Myocyte (in vitro differentiated cells): Measurements from ENCODE around the gene MARCHF5. TPM values are rescaled to one million over a fixed set of nuclear protein-coding genes. Genes with fewer than 3 reads are reported as not detected.

Experiments
- DNase-seq: peaks from one replicate; pipeline ENCODE4 v3.0.0-alpha.2; 2012; ENCODE audit warnings: low read depth
- polyA plus RNA-seq: library from polyadenylated mRNA; unstranded; fragments of >200 nt; gene quantifications from one replicate; pipeline ENCODE4 v1.2.1, GENCODE V29; 2012; ENCODE audit warnings: missing spikeins
- total RNA-seq: library from RNA; depleted of rRNA; stranded (reverse); fragments of >200 nt; gene quantifications from 2 replicates; pipeline ENCODE4 v1.2.3, GENCODE V29; 2014

The MARCHF5 gene
- 13.0 and 13.3 TPM in 2 replicates for total RNA-seq
- polyA plus RNA-seq = 29.2 TPM

GRCh38 chr10:92290837-92291615, at the start of gene MARCHF5, which contains the start of gene CPEB3:
MARCHF5 (plus strand) TSS chr10:92291167; CDS start chr10:92291495, 328 bp downstream.
CPEB3 (minus strand) TSS chr10:92291078; CDS start chr10:92240350, 50,728 bp downstream.
- peak; percentile 94 for DNase-seq

- no peak for DNase-seq
Measured at GRCh38 chr10:92241501-92241900, 49.5 kb upstream of the MARCHF5 start.

- DNase-seq = no peak
Measured at GRCh38 chr10:92242380-92242779, 48.6 kb upstream of the MARCHF5 start.

GRCh38 chr10:92242910-92243671, 47.9 kb upstream of the MARCHF5 start:
- peak; percentile 81 for DNase-seq

GRCh38 chr10:92244796-92245195, 46.2 kb upstream of the MARCHF5 start:
- DNase-seq = no peak

GRCh38 chr10:92248566-92248965, 42.4 kb upstream of the MARCHF5 start:
- DNase-seq = no peak

GRCh38 chr10:92263396-92263795, 27.6 kb upstream of the MARCHF5 start:
- DNase-seq = no peak

- no peak for DNase-seq
Measured at GRCh38 chr10:92264249-92264648, 26.7 kb upstream of the MARCHF5 start.

- DNase-seq = no peak
Measured at GRCh38 chr10:92265687-92266258, 25.2 kb upstream of the MARCHF5 start.

GRCh38 chr10:92267343-92267742, 23.6 kb upstream of the MARCHF5 start:
- no peak for DNase-seq

- DNase-seq = no peak
Measured at GRCh38 chr10:92268748-92269147, 22.2 kb upstream of the MARCHF5 start.

- peak; percentile 60 for DNase-seq
Measured at GRCh38 chr10:92274071-92274470, 16.9 kb upstream of the MARCHF5 start.

- peak; percentile 16 for DNase-seq
Measured at GRCh38 chr10:92278996-92279696, 11.8 kb upstream of the MARCHF5 start.

GRCh38 chr10:92284112-92284704, 6.8 kb upstream of the MARCHF5 start:
- DNase-seq = no peak

- peak; percentile 61 for DNase-seq
Measured at GRCh38 chr10:92290076-92290836, 711 bp upstream of the MARCHF5 start.

- no peak for DNase-seq
Measured at GRCh38 chr10:92291616-92291865, 574 bp downstream of the MARCHF5 start.

GRCh38 chr10:92291921-92292845, 1.2 kb downstream of the MARCHF5 start:
- DNase-seq = peak; percentile 73

- no peak for DNase-seq
Measured at GRCh38 chr10:92298487-92298886, 7.5 kb downstream of the MARCHF5 start.

GRCh38 chr10:92303096-92303495, 12.1 kb downstream of the MARCHF5 start:
- DNase-seq = no peak
